Measurements from ENCODE around the gene FUT6. TPM values are rescaled to one million over a fixed set of nuclear protein-coding genes. Genes with fewer than 3 reads are reported as not detected.
"Not testable (repeated sequence)": the region's sequence is repeated elsewhere in the genome, so short reads cannot be mapped to it uniquely, and the experiment has no call there.

The FUT6 gene
- total RNA-seq, 1 experiment from 2014 or later, result not detected

- POLR2A ChIA-PET, result no interaction called here
- no peaks in the 10 kb centered on the region for H3K36me3 ChIP-seq (ENCODE audit: control insufficient read depth, insufficient read depth, low read length)
- no peaks in the 10 kb centered on the region for H3K9me3 ChIP-seq (ENCODE audit: control insufficient read depth, insufficient read depth, low read depth, low read length)
- in situ Hi-C loops (cut with HindIII; ENCODE audit: low pct_unique_long_range_greater_than_20kb, low sequenced_read_pairs) (no loop called here), intact Hi-C loops (cut with micrococcal nuclease; ENCODE audit: unreplicated experiment) (no loop called here)
- TF ChIP-seq TCF7L2 (IDR thresholded peaks at IDR 0.05; ENCODE audit: low read depth, low read length) (no peak), POLR2AphosphoS5 (IDR thresholded peaks at IDR 0.05; ENCODE audit: low read depth, low read length) (no peak), SIN3A (IDR thresholded peaks at IDR 0.05; ENCODE audit: borderline replicate concordance, insufficient read depth, low read depth, low read length) (no peak)
- TF ChIP-seq, protein P1, sequence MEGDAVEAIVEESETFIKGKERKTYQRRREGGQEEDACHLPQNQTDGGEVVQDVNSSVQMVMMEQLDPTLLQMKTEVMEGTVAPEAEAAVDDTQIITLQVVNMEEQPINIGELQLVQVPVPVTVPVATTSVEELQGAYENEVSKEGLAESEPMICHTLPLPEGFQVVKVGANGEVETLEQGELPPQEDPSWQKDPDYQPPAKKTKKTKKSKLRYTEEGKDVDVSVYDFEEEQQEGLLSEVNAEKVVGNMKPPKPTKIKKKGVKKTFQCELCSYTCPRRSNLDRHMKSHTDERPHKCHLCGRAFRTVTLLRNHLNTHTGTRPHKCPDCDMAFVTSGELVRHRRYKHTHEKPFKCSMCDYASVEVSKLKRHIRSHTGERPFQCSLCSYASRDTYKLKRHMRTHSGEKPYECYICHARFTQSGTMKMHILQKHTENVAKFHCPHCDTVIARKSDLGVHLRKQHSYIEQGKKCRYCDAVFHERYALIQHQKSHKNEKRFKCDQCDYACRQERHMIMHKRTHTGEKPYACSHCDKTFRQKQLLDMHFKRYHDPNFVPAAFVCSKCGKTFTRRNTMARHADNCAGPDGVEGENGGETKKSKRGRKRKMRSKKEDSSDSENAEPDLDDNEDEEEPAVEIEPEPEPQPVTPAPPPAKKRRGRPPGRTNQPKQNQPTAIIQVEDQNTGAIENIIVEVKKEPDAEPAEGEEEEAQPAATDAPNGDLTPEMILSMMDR (IDR thresholded peaks at IDR 0.05), result no peak
- TF ChIP-seq, protein P2, sequence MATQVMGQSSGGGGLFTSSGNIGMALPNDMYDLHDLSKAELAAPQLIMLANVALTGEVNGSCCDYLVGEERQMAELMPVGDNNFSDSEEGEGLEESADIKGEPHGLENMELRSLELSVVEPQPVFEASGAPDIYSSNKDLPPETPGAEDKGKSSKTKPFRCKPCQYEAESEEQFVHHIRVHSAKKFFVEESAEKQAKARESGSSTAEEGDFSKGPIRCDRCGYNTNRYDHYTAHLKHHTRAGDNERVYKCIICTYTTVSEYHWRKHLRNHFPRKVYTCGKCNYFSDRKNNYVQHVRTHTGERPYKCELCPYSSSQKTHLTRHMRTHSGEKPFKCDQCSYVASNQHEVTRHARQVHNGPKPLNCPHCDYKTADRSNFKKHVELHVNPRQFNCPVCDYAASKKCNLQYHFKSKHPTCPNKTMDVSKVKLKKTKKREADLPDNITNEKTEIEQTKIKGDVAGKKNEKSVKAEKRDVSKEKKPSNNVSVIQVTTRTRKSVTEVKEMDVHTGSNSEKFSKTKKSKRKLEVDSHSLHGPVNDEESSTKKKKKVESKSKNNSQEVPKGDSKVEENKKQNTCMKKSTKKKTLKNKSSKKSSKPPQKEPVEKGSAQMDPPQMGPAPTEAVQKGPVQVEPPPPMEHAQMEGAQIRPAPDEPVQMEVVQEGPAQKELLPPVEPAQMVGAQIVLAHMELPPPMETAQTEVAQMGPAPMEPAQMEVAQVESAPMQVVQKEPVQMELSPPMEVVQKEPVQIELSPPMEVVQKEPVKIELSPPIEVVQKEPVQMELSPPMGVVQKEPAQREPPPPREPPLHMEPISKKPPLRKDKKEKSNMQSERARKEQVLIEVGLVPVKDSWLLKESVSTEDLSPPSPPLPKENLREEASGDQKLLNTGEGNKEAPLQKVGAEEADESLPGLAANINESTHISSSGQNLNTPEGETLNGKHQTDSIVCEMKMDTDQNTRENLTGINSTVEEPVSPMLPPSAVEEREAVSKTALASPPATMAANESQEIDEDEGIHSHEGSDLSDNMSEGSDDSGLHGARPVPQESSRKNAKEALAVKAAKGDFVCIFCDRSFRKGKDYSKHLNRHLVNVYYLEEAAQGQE (IDR thresholded peaks at IDR 0.05; ENCODE audit: insufficient read depth in 1 of 2, low read depth in 2 of 2, low read length in 1 of 2), result no peak
- H3K4me3 ChIP-seq (ENCODE audit: low read depth in 2 of 2, low read length in 2 of 2), result no peak overlapping the region
- ATAC-seq (no peak), DNase-seq (ENCODE audit: low read depth, low spot score) (no peak)
- no peaks in the 10 kb centered on the region for H3K4me1 ChIP-seq (ENCODE audit: control insufficient read depth, insufficient read depth, low read length)
- no peak overlapping the region for H3K27ac ChIP-seq (ENCODE audit: low read length)
- no peaks in the 10 kb centered on the region for H3K27me3 ChIP-seq (ENCODE audit: control insufficient read depth, insufficient read depth, low read length)
- CTCF ChIA-PET, result interaction anchor here (1.3 kb wide), 1 partner anchor 18 kb away, joined by 3 read pairs; no protein-coding TSS in a partner anchor
- no TSS peak for BruUV-seq (replicated peaks)
Observed at GRCh38 chr19:5844456-5845433, 5.2 kb upstream of the FUT6 start.

GRCh38 chr19:5843295-5843927 lies 3.9 kb upstream of the FUT6 start:
- intact Hi-C loops (cut with micrococcal nuclease; ENCODE audit: unreplicated experiment), result no loop called here
- Histone ChIP-seq H3K9me3 (ENCODE audit: control insufficient read depth, insufficient read depth, low read depth, low read length) (no peaks in the 10 kb centered on the region), H3K27me3 (ENCODE audit: control insufficient read depth, insufficient read depth, low read length) (no peaks in the 10 kb centered on the region), H3K36me3 (ENCODE audit: control insufficient read depth, insufficient read depth, low read length) (no peaks in the 10 kb centered on the region), H3K4me3 (ENCODE audit: low read depth in 2 of 2, low read length in 2 of 2) (no peak overlapping the region), H3K27ac (ENCODE audit: low read length) (no peak overlapping the region), H3K4me1 (ENCODE audit: control insufficient read depth, insufficient read depth, low read length) (no peaks in the 10 kb centered on the region)
- TF ChIP-seq, protein P1 (IDR thresholded peaks at IDR 0.05), result no peak
- no peak for TF ChIP-seq TCF7L2 (IDR thresholded peaks at IDR 0.05; ENCODE audit: low read depth, low read length)
- TF ChIP-seq SIN3A (IDR thresholded peaks at IDR 0.05; ENCODE audit: borderline replicate concordance, insufficient read depth, low read depth, low read length), result no peak
- no peak for TF ChIP-seq POLR2AphosphoS5 (IDR thresholded peaks at IDR 0.05; ENCODE audit: low read depth, low read length)
- TF ChIP-seq, protein P2 (IDR thresholded peaks at IDR 0.05; ENCODE audit: insufficient read depth in 1 of 2, low read depth in 2 of 2, low read length in 1 of 2), result no peak
- in situ Hi-C loops (cut with HindIII; ENCODE audit: low pct_unique_long_range_greater_than_20kb, low sequenced_read_pairs), result no loop called here
- no peak for ATAC-seq
- CTCF ChIA-PET, result interaction anchor here (1.3 kb wide), 1 partner anchor 20 kb away, joined by 3 read pairs; no protein-coding TSS in a partner anchor
- POLR2A ChIA-PET, result no interaction called here
- no peak for DNase-seq (ENCODE audit: low read depth, low spot score)
- BruUV-seq (replicated peaks), result no TSS peak

DNA sequence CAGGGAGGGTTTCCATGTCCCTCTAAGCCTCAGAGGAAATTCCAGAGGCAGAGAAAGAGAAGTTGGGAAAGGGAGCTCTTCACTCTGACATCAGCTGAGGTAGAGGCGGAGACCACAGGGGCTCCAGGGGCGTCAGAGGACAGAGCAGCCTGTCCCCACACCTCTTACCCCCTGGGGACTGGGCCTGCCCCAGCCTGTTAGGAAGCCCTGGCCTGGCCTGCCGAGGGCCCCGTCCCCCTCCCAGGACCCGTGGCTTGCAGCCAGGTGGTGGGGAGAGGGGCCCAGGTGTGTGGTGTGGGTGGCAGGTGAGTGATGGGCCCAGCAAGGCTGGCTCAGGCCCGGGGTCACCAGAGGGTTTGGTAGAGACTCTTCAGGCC lies 2.2 kb upstream of the FUT6 start:
- H3K27me3 ChIP-seq (ENCODE audit: control insufficient read depth, insufficient read depth, low read length); ATAC-seq; H3K9me3 ChIP-seq (ENCODE audit: control insufficient read depth, insufficient read depth, low read depth, low read length); CTCF ChIA-PET; BruUV-seq (replicated peaks); DNase-seq (ENCODE audit: low read depth, low spot score); H3K36me3 ChIP-seq (ENCODE audit: control insufficient read depth, insufficient read depth, low read length); H3K27ac ChIP-seq (ENCODE audit: low read length); in situ Hi-C loops (cut with HindIII; ENCODE audit: low pct_unique_long_range_greater_than_20kb, low sequenced_read_pairs); intact Hi-C loops (cut with micrococcal nuclease; ENCODE audit: unreplicated experiment); H3K4me1 ChIP-seq (ENCODE audit: control insufficient read depth, insufficient read depth, low read length); POLR2A ChIA-PET; H3K4me3 ChIP-seq (ENCODE audit: low read depth in 2 of 2, low read length in 2 of 2): not testable (repeated sequence)
